ENCODE data around the gene ERC2.

The ERC2 gene

DNA sequence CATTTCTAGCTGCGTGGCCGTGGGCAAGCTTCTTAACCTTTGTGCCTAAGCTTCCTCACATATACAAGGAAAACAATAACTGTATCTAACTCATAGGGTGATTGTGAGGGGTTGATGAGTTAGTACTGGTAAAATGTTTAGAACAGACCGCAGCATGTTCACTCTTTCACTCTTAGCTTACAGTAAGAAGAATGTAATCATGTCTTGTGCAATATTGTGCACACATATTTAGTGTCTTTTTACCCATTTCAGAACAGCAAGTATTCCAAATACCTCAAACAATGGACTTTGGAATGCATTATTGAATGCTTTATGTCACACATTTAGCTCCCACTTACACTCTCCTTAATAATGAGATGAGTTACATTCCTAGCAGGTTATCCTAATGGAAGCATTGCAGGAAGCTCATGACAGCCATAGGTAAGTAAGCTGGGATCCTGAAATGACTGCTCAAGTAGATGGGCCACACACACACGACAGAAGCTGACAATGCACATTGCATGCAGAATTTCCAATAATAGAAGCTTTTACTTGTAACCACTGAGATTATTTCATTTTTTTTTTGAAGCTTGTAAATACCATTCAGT, 512.3 kb downstream of the ERC2 start:
- TF ChIP-seq, protein P1, sequence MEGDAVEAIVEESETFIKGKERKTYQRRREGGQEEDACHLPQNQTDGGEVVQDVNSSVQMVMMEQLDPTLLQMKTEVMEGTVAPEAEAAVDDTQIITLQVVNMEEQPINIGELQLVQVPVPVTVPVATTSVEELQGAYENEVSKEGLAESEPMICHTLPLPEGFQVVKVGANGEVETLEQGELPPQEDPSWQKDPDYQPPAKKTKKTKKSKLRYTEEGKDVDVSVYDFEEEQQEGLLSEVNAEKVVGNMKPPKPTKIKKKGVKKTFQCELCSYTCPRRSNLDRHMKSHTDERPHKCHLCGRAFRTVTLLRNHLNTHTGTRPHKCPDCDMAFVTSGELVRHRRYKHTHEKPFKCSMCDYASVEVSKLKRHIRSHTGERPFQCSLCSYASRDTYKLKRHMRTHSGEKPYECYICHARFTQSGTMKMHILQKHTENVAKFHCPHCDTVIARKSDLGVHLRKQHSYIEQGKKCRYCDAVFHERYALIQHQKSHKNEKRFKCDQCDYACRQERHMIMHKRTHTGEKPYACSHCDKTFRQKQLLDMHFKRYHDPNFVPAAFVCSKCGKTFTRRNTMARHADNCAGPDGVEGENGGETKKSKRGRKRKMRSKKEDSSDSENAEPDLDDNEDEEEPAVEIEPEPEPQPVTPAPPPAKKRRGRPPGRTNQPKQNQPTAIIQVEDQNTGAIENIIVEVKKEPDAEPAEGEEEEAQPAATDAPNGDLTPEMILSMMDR (IDR thresholded peaks at IDR 0.05), result no peak

DNA sequence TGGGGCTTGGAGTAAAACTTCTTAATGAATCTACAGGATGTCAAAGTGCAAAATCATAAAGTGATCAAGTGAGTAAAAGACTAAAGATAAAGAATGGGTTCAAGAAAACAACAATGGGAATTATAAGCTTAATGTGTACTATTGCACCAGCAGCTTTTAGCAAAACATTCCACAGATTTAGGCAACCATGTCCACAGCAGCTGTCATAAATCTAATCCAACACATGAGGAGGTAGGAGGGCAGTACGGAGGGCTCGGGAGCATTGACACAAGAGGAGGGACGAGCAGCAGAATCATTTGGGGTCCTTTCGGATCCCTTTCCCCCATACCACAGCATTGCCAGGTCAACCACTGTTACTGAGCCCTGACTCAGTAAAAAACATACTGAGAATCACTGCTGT, 516.9 kb downstream of the ERC2 start:
- TF ChIP-seq, protein P1 (IDR thresholded peaks at IDR 0.05), result no peak

DNA sequence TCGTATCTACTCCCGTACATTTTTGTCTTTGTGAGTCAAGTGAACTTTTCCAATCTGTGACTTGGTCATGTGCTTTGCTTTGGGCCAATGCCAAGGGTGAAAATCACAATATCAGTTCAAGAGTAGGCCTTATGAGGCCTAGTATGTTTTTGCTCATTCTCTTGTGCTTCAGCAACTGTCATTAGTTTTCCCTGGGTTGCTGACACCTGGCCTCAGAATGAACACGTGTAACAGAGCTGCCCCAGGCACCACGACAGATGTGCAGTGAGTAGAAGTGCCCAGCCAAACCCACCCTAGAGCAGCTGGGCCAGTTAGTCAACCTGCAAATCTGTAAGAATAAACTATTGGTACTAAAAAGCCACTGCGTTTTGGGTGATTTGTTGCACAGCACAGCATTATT, 520.9 kb downstream of the ERC2 start:
- TF ChIP-seq, protein P1 (IDR thresholded peaks at IDR 0.05), result no peak

DNA sequence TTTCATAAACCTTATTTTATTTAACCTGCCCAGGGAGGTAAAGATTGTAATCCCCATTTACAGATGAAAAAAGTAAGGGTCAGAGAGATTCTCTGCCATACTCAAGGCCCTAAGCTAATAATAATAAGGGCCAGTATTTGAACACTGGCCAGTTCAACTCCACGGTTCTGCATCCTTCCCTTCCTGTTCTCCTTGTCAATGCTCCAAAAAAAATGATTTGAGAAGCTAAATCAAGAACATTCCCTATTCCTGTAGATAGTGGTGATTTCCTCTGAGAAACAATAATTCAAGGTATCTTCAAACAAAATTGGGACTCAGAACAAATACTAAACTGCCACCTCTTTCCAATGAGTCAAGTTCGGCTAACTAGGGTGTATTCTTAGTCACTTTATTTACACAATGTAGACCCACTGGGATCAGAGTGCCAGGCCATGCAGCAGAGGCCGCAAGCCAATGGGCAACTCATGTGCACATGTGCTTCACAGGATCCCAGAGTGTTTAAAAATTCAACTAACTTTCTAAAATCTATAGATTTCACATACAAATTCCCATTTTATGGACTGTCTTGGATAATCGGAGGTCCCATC, 521.6 kb downstream of the ERC2 start:
- TF ChIP-seq, protein P1 (IDR thresholded peaks at IDR 0.05), result no peak

DNA sequence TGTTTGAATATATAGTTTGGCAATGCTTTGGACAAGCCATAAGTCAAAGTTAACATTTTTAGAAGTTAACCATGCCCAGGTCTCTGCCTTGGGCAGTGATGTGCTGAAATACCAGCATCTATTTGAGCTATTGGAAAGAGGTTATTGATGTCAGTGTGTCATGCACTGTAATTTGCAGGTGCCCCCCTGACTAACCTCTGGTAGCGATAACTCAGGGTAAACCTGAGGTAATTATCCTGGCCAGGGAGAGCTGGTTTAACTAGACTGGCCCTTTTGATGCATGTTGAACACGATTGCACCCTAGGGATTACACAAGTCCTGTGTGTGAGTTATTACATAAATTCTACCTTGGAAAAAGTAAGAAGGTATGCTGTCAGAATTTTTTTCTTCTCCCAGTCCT, 525.4 kb downstream of the ERC2 start:
- TF ChIP-seq, protein P1 (IDR thresholded peaks at IDR 0.05), result no peak

DNA sequence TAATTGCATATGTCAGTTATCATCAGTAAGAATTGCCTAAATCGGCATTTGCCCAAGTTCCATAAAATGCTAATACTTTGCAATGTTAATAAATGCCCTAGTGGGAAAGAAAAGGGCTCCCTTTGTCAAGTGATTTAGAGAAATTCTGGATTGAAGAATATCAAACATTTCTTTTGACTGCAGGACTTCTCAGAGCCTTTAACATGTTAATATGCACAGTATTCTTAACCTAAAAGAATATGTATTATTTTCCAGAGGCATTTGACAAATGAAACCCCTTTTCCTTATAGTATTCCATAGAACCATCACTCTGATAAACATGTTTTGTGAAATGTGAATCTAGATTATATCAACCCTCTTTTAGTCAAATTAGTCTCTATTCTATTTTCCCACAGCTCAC, 529.0 kb downstream of the ERC2 start:
- TF ChIP-seq, protein P1 (IDR thresholded peaks at IDR 0.05), result no peak

DNA sequence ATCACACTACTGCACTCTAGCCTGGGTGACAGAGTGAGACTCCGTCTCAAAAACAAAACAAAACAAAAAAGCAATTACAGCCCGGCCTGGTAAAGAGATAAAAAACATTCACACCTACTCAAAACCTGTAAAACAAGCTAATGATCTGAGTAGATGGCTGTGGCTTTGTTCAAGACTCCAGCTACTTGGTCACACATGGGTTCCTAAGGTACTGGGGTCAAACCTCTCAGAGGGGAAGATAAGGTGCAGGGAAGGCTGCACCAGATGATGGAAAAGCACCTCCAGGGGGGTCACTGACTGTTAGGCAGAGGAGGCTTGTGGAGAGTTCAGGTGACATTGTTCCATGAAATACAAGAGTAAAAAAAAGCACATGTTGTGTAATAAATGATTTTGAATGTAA, 531.0 kb downstream of the ERC2 start:
- TF ChIP-seq, protein P1 (IDR thresholded peaks at IDR 0.05), result no peak
